Endothelial cell of hepatic sinusoid (primary cell): ENCODE results near the gene ATG2A.

Experiments used
- in situ Hi-C: cut with HindIII; loops from 2 replicates; pipeline ENCODE4 v1.10.0; 2017; ENCODE audit warnings: low sequenced_read_pairs

Gene ATG2A

DNA sequence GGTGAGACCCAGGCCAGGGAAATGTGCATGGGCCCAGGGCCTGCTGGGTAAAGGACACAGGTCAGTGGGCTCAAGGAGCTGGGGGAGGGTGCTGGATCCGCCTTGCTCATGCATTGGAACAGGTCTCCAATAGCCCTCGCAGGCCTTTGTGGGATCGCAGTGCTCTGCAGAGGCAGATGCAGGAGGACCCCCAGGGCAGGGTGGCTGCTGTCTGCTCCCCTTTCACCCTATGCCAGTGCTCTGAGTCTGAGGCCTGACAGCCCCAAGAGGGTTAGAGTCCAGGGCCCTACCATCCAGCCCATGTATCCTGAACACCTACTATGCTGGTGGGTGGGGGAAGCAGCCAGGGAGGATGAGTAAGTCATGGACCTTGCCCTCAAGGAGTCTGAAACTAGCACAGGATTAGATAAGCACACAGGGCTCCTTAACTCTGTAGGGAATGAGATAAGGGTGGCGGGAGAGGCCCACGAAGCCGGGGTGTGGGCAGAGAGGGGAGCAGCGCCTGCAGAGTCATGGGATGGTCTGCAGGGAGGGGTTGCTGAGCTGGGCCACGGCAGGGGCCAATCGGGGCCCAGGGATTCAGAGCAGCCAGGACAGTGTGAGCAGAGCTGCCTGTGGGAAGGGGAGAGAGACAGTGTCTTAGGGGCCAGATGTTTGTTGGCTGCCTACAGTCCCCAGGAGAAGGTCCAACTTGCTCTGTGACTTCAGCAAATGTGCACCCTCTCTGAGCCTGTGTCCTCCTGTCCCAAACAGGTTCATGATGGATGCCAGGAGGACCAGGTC is 28.1 kb downstream of the ATG2A start:
- in situ Hi-C loops, result no loop called here

DNA sequence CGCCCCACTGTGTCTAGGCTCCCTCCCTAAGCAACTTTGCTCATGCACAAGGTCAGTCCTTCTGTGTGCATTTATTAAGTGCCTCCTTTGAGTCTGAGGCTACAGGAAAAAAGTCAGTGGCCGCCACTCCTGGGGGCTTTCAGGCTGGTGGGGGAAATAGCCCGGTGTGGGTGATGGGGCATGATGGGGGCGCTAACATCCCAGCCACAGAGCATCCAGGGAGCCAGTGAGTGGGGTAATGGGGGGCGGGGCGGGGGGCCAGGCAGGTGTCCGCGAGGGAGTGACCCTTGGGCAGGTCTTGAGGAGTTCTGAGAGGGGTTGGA is 28.6 kb downstream of the ATG2A start:
- in situ Hi-C loops, result no loop called here

DNA sequence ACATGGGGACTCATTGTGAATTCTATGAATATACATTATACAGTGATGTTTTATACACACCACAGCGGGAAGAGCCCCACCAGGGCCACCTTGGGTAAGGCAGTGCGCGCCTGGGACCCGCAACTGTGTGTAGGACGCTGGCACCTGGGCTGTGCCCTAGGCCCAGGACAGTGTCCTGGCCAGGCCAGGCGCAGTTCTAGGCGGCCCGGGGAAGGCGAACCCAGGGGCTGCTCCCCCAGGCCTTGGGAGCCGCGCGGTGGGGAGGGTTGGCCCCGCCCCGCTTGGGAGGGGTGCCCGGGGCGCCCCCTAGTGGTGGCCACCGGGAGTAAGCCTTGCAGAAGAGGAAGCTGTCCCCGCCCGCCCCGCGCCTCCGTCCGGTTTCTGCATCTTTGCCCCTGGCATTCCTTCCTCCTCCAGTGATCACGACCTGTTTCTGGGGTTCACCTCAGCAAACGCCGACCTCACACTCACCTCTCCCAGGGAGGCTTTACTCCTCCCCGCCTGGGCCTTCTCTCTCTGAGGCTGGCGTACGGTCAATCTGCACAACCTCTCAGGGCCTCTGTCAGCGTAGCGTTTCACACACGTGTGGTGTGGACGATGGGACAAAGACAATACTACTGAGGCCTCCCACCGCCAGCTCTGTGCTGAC is 29.1 kb downstream of the ATG2A start:
- in situ Hi-C loops, result no loop called here

DNA sequence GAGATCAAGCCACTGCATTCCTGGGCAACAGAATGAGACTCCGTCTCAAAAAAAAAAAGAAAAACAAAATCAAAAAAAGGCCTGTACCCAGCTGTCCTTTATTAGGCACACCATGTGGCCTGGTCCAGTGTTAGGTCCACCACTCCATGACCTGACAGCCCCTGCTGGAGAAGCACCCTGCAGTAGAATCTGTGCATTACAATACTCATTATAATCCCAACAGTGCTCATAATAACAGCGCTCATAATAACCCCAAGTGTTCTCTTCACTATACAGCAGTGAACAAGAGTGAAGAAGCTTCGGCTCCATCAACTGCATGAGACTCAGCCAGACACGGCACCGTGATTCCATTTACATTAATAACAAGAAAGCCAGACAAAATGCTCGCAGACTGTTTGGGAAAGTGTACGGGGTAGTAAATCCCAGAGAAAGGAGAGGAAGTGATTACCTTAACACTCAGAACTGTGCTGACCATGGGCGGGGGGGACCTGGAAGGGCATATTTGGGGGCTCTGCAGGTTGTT is 29.7 kb downstream of the ATG2A start:
- in situ Hi-C loops, result no loop called here

DNA sequence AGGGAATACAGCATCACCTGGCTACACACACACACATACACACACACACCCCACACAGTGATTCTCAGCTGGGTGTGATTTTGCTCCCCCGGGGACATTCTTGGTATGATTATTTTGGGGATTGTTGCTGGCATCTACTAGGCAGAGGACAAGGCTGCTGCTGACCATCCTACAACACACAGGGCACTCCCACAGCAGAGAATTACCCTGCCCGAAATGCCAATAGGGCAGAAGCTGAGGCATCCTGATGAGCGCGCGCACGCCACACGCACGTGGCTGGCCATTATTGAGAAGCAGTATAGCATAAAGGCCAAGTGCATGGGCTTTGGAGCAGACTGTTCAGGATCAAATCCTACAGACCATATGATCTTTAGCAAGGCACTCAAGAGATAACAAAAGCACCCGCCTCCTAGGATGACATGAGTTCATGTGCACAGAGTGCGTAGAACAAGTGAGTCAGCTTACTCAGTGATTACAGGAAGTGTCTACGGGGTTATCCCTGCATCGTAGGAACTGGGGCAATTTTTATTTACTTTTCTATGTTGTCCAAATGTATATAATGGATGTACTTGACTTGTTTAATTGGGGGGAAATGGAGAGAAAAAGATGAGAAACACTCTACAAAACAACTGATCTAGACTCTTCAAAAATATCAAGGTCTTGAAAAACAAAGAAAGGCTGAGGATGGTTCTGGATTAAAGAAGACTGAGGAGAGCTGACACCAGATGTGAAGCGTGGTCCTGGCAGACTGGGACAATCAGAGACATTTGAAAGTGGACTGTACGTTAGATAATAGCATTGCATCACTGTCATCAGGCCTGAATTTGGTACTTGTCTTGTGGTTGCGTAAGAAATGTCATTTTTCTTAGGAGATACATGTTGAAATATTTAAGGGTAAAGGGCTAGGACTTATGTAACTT is 31.4 kb downstream of the ATG2A start:
- in situ Hi-C loops, result no loop called here

DNA sequence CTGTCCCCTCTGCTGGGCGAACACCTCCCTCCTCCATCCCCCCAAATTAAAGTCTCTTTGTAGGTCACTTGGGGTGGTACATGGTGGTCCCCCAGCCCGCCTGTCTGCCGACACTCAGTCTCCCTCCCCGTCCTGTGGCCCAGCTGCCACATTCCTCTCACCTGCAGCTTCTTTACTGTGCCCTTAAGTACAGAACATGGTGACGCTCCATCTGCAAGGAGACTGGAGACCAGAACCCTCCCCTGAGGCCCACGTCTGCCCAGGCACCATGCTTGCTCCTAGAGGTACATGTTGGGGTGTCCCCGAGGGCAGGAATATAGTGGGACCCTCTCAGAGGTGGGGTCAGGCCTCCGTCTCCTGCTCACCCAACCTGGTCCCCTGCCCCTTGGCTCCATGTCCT is 33.0 kb downstream of the ATG2A start:
- in situ Hi-C loops, result no loop called here

DNA sequence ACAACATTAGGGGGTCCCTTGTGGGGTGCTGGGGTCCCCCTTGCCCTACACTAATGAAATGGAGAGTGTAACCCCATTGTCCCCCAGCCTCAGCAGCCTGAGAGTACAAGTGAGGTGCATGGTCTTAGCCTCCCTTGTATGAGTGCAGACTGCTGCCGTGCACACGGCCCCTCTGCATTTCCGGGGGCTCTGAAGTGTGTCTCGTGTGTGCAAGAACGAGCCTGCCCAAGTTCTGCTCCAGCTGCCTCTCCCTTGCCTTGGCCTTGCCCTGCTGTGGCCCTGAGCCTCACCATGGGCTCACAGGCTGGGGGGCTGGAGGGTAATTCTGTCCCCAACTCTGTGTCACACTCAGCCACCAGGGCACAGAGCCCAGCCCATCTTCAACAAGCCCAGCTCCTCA is 33.4 kb downstream of the ATG2A start:
- in situ Hi-C loops, result no loop called here

DNA sequence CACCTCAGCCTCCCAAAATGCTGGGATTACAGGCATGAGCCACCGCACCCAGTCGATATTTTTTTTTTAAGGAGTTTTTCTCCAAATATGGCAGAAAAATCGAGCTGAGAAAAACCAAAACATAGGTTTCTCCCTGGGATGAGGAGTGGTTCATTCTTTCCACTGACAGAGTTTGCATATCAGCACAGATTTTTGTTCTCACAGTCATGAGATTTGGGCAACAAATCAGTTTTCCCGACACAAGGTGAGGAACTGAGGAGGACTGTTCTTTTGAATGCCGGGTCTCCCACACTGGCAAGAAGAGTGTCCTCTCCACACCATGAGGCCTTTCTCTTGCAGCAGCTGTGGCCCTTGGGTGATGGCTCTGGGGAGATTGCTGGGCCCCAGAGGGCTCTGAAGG is 34.8 kb downstream of the ATG2A start:
- in situ Hi-C loops, result no loop called here

DNA sequence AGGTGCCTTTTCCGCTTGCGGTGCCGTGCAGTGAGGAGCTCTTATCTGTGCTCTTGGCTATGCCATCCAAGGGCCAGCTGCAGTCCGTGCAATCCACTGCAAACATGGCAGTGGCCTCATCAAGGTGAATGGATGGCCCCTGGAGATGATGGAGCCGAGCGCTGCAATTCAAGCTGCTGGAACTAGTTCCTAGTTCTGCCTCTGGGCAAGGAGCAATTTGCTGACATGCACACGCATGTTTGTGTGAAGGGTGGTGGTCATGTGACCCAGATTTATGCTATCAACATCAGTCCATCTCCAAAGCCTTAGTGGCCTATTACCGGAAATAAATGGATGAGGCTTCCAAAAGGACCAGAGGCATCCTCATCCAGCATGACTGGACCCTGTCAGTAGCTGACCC is 35.5 kb downstream of the ATG2A start:
- in situ Hi-C loops, result no loop called here

DNA sequence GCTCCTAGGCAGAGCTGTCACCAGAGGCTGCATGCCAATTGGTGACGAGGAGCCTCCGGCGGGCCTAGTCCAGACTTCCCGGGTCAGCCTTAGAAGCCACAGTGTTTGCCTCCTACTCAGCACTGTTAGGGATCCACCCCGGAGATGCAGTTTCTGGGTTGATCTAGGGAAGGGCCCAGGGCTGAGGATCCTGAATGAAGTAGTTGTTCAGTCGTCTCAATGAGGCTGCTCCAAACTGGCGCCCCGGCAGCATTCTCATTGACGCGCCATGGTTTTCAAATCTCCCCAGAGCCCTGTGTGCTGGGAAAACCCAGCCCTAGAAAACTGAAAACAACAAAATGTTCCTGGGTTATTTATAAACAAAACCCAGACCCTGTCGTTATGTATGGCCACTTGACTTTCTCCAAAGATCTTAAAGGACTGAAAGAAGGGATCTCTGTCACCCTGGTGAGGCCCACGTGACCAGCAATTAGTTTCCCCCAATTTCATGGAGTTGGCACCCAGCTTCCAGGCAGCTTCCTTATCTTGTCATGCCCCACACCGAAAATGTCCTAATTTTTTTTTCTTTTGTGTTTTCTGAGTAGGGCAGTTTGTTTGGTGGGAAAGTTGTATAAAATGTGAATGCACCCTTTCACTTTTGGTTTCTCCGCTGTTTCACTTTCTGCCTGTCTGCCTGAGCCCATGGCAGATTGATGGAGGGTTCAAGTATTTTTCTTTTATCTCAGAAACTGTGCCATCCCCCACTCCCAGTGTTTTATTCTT is 36.6 kb downstream of the ATG2A start:
- in situ Hi-C loops, result no loop called here

DNA sequence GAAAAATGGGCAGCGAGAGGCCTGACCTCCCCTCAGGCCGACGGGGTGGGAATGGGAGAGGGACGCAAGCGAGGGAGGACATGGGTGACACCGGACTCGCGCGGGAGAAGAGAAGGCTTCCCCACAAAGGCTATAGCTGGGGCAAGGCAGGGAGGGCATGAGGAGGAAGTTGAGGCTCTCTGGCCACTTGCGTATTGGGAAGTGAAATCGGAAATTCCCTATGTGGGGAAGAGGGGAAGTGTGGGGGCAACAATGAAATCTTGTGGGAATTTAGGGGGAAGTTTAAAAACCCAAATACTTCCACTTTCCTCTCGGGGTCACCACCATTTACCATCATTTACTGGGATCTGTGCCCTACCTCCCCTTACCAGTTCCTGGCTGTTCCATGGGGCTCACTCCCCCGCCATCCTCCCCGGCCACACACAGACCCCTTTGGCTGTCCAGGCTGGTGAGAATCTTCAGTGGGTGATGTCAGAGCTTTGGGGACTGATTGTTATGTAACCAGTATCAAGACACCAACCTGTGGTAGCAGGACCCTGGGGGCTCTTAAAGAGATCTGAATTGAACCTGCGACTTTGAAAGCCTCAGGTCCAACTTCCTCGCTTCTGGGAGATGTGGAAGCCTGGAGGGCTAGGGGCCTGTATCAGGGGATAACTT is 37.6 kb downstream of the ATG2A start:
- in situ Hi-C loops, result no loop called here

DNA sequence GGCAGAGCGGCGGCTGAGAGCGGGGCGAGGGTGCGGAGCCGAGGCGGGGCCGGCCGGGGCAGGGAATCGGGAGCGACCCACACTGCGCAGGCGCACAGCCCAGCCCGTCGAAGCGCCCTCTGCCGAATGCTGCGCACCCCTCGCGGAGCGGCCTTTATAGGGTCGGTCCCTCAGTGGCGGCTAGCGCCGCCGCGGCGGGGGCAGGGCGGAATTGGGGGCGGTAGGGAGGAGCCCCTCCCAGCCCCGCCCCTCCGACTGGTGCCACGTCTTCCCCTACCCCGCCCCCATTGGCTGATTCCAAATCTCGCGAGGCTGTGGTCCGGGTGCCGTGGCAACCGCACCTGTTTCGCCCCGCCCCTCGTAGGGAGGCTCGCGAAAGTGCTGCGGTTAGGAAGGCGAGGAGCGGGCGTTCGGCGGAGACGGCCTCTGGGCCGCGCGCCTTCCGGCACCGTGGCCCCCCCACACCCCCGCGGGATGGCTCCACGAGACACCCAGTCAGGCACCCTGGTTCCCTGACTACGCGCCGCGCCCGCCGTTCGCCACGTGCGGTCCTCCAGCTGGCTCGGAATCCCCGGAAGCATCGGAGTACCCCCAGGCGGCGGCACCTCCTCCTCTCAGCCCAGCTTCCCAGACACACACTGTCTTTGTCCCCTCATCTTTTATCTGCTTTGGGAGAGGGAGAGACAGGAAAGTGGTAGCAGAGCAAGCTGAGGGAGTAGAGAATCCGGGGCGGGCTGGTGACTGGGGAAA is 38.3 kb downstream of the ATG2A start, which contains the start of gene EHD1:
Gene EHD1 (minus strand): TSS at position 128 of the 750 bp plus-strand sequence. CDS start 157 bp downstream, outside the sequence.
- in situ Hi-C loops, result no loop called here

DNA sequence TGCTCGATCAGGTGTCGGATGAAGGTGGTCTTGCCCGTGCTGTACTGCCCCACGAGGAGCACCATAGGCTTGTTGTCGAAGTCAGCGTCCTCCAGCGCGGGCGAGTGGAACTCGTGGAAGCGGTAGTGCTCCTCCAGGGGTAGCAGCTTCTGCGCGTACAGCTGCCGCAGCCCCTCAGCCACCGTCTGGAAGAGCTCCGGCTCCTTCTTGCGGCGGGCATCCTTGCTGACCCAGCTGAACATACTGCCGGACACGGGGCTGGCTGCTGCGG is 38.9 kb downstream of the ATG2A start:
- in situ Hi-C loops, result no loop called here

DNA sequence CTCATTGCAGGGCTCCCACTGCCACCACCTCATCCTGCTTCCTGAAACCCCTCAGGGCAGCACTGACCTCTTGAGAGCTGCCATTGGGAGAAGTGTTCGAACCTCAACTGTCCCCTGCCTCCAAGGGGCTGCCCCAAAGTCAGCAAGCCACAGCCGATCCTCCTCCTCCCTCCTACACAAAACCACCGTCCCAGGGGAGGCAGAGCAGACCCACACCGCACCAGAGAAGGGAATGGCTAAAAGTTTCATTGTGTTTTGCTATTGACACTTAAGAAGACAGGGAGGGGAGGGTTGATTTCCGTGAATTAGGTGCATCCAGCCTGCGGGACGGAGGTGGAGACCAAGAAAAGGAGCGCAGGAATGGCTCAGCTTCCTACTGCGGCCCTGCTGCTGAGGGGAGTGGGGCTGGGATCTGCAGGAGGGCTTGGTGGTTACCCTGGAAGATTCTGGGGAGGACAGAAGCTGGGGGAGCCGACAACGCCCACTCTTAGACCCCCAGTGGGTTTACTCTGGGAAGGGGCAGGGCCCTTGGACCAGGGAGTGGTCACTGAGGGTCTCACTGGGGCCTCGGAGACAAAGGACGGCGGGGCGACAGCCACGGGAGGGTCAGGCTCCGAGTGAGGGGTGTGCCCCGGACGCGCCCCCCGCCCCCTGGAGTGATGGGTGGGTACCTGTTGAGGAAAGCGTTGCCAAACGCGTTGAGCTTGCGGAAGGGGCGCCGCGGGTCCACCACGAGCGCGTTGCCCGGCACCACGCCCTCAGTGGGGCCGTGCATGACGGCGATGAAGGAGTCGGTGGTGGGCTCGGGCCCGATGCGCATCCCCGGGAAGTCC is 39.4 kb downstream of the ATG2A start:
- in situ Hi-C loops, result no loop called here

DNA sequence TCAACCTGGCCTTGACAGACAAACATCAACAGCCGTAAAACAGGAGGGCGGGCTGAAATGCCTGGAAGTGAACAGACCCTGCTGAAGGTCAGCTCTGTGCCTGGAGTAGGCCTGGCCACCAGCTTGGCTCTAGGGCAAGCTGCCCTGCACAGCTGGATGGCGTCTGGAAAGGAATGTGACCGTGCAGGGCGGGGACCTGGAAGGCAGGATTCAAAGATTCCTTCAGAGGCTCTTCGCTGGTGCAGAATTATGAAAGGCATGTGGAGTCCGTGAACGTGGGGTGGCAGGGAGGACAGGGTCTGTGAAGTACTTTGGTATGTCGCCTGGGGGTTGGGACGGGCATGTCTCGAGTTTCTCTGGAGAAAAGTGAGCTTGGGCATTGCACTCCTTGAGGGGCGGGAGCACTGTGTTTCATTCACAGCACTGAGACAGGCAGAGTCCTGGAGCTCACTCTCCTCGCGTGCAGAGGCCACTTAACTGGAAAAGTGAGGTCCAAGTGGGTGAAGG is 40.1 kb downstream of the ATG2A start:
- in situ Hi-C loops, result no loop called here

DNA sequence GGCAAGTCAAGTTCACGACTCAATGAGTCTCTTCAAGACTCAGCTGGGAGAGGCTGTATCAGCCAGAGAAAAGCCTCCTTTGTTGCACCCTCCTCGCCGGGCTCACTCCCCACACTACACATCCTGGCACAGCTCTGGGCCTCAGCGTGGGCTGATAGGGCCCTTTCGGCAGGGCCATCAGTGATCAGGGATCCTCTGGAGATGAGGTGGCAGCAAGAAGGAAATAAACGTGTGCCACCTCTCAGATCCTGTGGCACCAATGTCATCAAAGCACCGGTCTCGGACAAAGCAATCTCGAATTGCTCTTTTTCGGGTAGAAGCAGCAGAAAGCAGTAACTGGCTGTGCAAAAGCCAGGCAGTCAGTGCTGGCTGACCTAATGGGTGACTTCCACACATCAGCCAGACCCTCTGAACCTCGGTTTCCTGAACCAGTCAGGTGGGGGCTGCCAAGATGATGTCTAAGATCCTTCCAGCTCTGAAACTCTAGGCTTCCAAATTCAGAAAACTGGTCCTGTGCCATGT is 40.7 kb downstream of the ATG2A start:
- in situ Hi-C loops, result no loop called here

DNA sequence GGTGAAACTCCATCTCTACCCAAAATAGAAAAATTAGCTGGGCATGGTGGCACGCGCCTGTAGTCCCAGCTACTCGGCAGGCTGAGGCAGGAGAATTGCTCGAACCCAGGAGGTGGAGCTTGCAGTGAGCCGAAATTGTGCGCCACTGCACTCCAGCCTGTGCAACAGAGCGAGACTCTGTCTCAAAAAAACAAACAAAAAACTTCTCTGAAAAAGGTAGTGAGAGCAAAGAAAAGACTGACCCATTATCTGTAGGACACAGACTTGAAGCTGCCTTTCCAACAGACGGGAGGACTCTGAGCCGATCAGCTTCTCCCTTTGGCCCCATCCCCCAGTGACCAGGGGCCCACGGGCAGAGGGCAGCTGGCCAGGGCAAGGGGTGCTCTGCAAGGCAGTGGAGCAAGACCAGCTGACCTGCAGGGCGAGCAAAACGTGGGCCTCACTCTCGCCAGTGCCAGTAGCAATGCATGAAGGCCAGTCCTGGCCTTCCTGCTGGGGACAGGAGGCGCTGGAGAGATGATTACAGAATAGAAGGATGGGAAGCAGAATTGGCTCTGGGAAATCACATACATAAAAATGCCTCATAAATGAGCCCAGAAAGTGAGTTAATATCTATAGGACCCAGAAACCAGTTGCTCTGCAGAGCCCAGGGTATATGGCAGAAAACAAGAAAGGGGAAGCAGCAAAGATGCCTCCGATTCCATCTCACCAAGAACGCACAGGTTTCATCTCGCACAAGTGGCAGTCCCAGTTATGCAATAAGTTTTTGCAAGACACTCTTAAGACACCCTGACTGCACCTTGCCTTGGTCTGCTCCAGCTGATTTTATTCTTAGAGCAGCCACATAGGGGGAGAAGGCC is 41.4 kb downstream of the ATG2A start:
- in situ Hi-C loops, result no loop called here
